ENCODE measurements around the gene SEMA5A.
A peak's percentile ranks its signal among the peaks of the same experiment; 100 is the strongest.

SEMA5A gene

GRCh38 chr5:9332026-9332425, 213.8 kb downstream of the SEMA5A start:
- DNase-seq (ENCODE audit: low read depth): no peak

GRCh38 chr5:9331372-9331771, 214.5 kb downstream of the SEMA5A start:
- no peak for DNase-seq (ENCODE audit: low read depth)

- DNase-seq (ENCODE audit: low read depth): no peak
Observed at GRCh38 chr5:9329125-9329524, 216.8 kb downstream of the SEMA5A start.

- no peak for DNase-seq (ENCODE audit: low read depth)
Observed at GRCh38 chr5:9325549-9325948, 220.3 kb downstream of the SEMA5A start.

GRCh38 chr5:9324348-9325077, 221.4 kb downstream of the SEMA5A start:
- DNase-seq (ENCODE audit: low read depth): no peak

GRCh38 chr5:9320652-9321051, 225.2 kb downstream of the SEMA5A start:
- no peak for DNase-seq (ENCODE audit: low read depth)

GRCh38 chr5:9318031-9318430, 227.8 kb downstream of the SEMA5A start:
- DNase-seq (ENCODE audit: low read depth): no peak

- no peak for DNase-seq (ENCODE audit: low read depth)
Observed at GRCh38 chr5:9316733-9317132, 229.1 kb downstream of the SEMA5A start.

- no peak for DNase-seq (ENCODE audit: low read depth)
Observed at GRCh38 chr5:9316041-9316440, 229.8 kb downstream of the SEMA5A start.

GRCh38 chr5:9314558-9314957, 231.3 kb downstream of the SEMA5A start:
- DNase-seq (ENCODE audit: low read depth): no peak

GRCh38 chr5:9313751-9314150, 232.1 kb downstream of the SEMA5A start:
- no peak for DNase-seq (ENCODE audit: low read depth)

GRCh38 chr5:9307150-9307549, 238.7 kb downstream of the SEMA5A start:
- DNase-seq (ENCODE audit: low read depth): no peak

GRCh38 chr5:9302218-9302617, 243.7 kb downstream of the SEMA5A start:
- DNase-seq (ENCODE audit: low read depth): no peak

- no peak for DNase-seq (ENCODE audit: low read depth)
Observed at GRCh38 chr5:9301200-9301599, 244.7 kb downstream of the SEMA5A start.

- DNase-seq (ENCODE audit: low read depth): no peak
Observed at GRCh38 chr5:9297134-9297533, 248.7 kb downstream of the SEMA5A start.

- no peak for DNase-seq (ENCODE audit: low read depth)
Observed at GRCh38 chr5:9295466-9295801, 250.4 kb downstream of the SEMA5A start.

GRCh38 chr5:9294793-9295465, 250.9 kb downstream of the SEMA5A start:
- no peak for DNase-seq (ENCODE audit: low read depth)

- DNase-seq (ENCODE audit: low read depth): no peak
Observed at GRCh38 chr5:9288234-9288633, 257.6 kb downstream of the SEMA5A start.

GRCh38 chr5:9284781-9285307, 261.0 kb downstream of the SEMA5A start:
- DNase-seq (ENCODE audit: low read depth): peak; percentile 55

- no peak for DNase-seq (ENCODE audit: low read depth)
Observed at GRCh38 chr5:9284272-9284671, 261.6 kb downstream of the SEMA5A start.

- DNase-seq (ENCODE audit: low read depth): no peak
Observed at GRCh38 chr5:9283473-9283872, 262.4 kb downstream of the SEMA5A start.

- no peak for DNase-seq (ENCODE audit: low read depth)
Observed at GRCh38 chr5:9283021-9283420, 262.9 kb downstream of the SEMA5A start.

GRCh38 chr5:9282211-9282610, 263.7 kb downstream of the SEMA5A start:
- DNase-seq (ENCODE audit: low read depth): peak; percentile 33

- DNase-seq (ENCODE audit: low read depth): no peak
Observed at GRCh38 chr5:9279774-9280173, 266.1 kb downstream of the SEMA5A start.
